ENCODE measurements around the gene ARL3. TPM values are rescaled to one million over a fixed set of nuclear protein-coding genes. Genes with fewer than 3 reads are reported as not detected.

Gene ARL3
- total RNA-seq, 1 experiment from 2014 or later: 13.3 TPM

DNA sequence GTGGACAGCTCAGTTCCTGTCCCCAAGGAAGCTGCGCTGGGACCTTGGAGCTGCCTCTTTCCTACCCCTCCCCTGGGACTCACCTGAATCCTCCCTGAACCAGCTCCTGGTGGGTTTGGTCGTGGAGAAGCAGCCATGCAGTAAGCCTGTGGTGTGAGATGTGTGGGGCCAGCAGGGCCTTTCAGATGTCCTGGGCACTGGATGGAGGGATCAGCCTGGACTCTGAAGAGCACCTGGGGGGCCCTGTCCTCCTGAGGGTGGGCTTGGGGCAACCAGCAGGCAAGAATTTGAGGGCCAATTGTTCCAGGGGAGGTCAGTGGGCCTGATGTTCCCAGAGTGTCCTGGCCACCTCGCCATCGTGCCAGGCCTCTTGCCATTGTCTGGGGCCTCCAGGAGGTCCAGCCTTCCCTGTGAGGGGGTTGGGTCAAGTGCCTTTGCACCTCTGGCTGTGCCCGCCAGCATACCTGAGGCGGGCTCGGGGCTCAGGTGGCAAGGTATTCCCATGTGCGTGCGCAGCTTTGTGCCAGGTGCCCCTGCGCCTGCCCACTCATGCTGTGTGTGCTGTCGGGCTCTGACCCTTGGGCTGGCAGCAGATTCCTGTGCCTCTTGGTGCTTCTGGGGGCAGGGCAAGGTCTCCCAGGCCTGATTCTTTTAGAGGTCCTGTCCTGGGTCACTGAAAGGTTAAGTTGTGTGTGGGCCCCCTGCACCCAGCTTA lies 62.6 kb downstream of the ARL3 start:
- H3K9me3 Mint-ChIP-seq: no peaks in the 10 kb centered on the region
- peaks cover 18% of the 10 kb centered on the region for H3K36me3 Mint-ChIP-seq
- DNase-seq (ENCODE audit: low spot score): no peak
- CTCF ChIA-PET: interaction anchor here (1.5 to 3.1 kb wide), 5 partner anchors 10 to 36 kb away, joined by 6 to 27 read pairs (median 7); no protein-coding TSS in a partner anchor
- no peak for ATAC-seq
- no peaks in the 10 kb centered on the region for H3K27me3 Mint-ChIP-seq (ENCODE audit: low read depth)
- H3K27ac Mint-ChIP-seq: peak overlapping the region; percentile 49; the same call in 1 of the 2 replicates
- H3K4me3 Mint-ChIP-seq: no peak overlapping the region
- POLR2A ChIA-PET: interaction anchor here (0.6 to 2.2 kb wide), 3 partner anchors 9 to 716 kb away, joined by 4 to 6 read pairs (median 4); no protein-coding TSS in a partner anchor
- TF ChIP-seq FOXJ3 (CRISPR knock-in tag; IDR thresholded peaks at IDR 0.05; ENCODE audit: borderline replicate concordance): no peak
- no peak for TF ChIP-seq ZNF281 (CRISPR knock-in tag; IDR thresholded peaks at IDR 0.05)
- no peak for TF ChIP-seq E2F1 (CRISPR knock-in tag; IDR thresholded peaks at IDR 0.05)
- TF ChIP-seq PREB (CRISPR knock-in tag; IDR thresholded peaks at IDR 0.05; ENCODE audit: borderline replicate concordance): no peak
- TF ChIP-seq GTF2I (CRISPR knock-in tag; conservative IDR thresholded peaks at IDR 0.05): no peak
- no peak for TF ChIP-seq PRDM15 (CRISPR knock-in tag; IDR thresholded peaks at IDR 0.05)
- TF ChIP-seq E2F5 (CRISPR knock-in tag; IDR thresholded peaks at IDR 0.05): no peak
- H3K4me1 Mint-ChIP-seq: peaks cover 50% of the 10 kb centered on the region

DNA sequence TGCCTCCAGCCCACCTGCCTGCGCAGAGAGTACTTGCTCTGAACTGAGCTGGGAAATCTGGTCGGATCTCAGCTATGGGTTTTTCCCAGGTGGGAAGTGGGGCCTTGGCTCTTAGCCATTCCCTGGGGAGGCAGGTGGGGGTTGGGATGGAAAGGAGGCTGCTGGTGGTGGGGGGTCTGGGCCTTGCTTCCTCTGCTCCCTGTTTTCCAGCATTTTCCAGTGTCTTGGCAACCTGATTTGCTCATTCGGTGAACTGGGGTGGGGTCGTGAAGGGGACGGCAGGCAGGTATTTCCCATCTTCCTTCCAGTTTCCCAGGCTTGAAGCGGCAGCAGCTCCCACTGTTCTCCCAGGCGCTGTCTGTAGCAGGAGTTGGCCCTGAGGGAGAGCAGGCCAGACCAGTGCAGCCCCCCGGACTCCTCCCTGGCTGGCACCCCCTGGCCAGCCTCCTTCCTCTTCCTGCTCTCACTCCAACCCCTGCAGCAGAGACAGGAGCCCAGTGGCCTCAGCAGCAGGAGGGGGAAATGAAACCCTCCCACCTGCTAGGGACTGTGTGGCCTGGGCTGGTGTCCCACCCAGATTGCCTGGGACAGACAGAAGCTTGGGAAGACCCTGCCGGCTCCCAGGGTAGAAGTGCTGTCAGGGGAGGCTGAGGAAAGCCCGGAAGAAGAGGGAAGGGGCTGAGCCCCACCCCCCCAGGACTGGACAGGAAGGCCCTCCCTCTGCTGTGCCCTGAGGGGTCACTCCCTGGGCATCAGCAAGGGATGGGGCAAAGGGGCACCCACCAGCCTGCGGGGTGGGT lies 63.3 kb downstream of the ARL3 start:
- Mint-ChIP-seq H3K9me3 (no peaks in the 10 kb centered on the region), H3K27me3 (ENCODE audit: low read depth) (no peaks in the 10 kb centered on the region), H3K4me1 (peaks cover 57% of the 10 kb centered on the region), H3K36me3 (peaks cover 14% of the 10 kb centered on the region), H3K4me3 (no peak overlapping the region), H3K27ac (0 out of 2 replicates have a peak overlapping the region, but pooled peaks have one; percentile 41)
- POLR2A ChIA-PET: interaction anchor here (0.6 to 2.2 kb wide), 3 partner anchors 10 to 716 kb away, joined by 4 to 6 read pairs (median 4); no protein-coding TSS in a partner anchor
- ATAC-seq: no peak
- TF ChIP-seq GRHL2 (CRISPR knock-in tag; IDR thresholded peaks at IDR 0.05; ENCODE audit: insufficient replicate concordance, severe bottlenecking) (no peak), ZNF281 (CRISPR knock-in tag; IDR thresholded peaks at IDR 0.05) (0 out of 2 replicates have a peak, but pooled peaks have one; percentile 39), FOXK1 (CRISPR knock-in tag; IDR thresholded peaks at IDR 0.05) (no peak), ZNF317 (CRISPR knock-in tag; IDR thresholded peaks at IDR 0.05; ENCODE audit: borderline replicate concordance, low read depth) (no peak), FOXP1 (CRISPR knock-in tag; IDR thresholded peaks at IDR 0.05; ENCODE audit: borderline replicate concordance) (no peak), NR1H2 (CRISPR knock-in tag; IDR thresholded peaks at IDR 0.05) (no peak), TEAD1 (CRISPR knock-in tag; IDR thresholded peaks at IDR 0.05) (no peak)
- CTCF ChIA-PET: interaction anchor here (0.5 to 3.1 kb wide), 9 partner anchors 8 to 147 kb away, joined by 3 to 27 read pairs (median 6); partner anchors contain the start of gene SUFU
- no peak for DNase-seq (ENCODE audit: low spot score)

Measured in WTC11 (cell line).